Measurements from ENCODE around the gene CLEC4C.
"Not testable (repeated sequence)": the region's sequence is repeated elsewhere in the genome, so short reads cannot be mapped to it uniquely, and the experiment has no call there.

Gene CLEC4C

GRCh38 chr12:7749442-7749841 is 2.3 kb upstream of the CLEC4C start:
- TF ChIP-seq CTCF (conservative IDR thresholded peaks at IDR 0.05), result no peak
- no peak overlapping the region for H3K27ac ChIP-seq

GRCh38 chr12:7748852-7749251 is 1.7 kb upstream of the CLEC4C start:
- TF ChIP-seq CTCF (conservative IDR thresholded peaks at IDR 0.05), result no peak
- H3K27ac ChIP-seq, result no peak overlapping the region

- no peak overlapping the region for H3K27ac ChIP-seq
- no peak for TF ChIP-seq CTCF (conservative IDR thresholded peaks at IDR 0.05)
Measured at GRCh38 chr12:7732993-7733392, 14.2 kb downstream of the CLEC4C start.

- no peak for TF ChIP-seq CTCF (conservative IDR thresholded peaks at IDR 0.05)
Measured at GRCh38 chr12:7731486-7731885, 15.7 kb downstream of the CLEC4C start.

GRCh38 chr12:7730984-7731383 is 16.2 kb downstream of the CLEC4C start:
- H3K27ac ChIP-seq, result not testable (repeated sequence)

More at GRCh38 chr12:7731486-7731885, 15.7 kb downstream of the CLEC4C start:
- no peak overlapping the region for H3K27ac ChIP-seq

GRCh38 chr12:7729746-7730145 is 17.4 kb downstream of the CLEC4C start:
- no peak overlapping the region for H3K27ac ChIP-seq
- TF ChIP-seq CTCF (conservative IDR thresholded peaks at IDR 0.05), result no peak

- no peak for TF ChIP-seq CTCF (conservative IDR thresholded peaks at IDR 0.05)
Measured at GRCh38 chr12:7723926-7724325, 23.2 kb downstream of the CLEC4C start.

GRCh38 chr12:7719946-7720730 is 27.0 kb downstream of the CLEC4C start:
- no peak for TF ChIP-seq CTCF (conservative IDR thresholded peaks at IDR 0.05)
- H3K27ac ChIP-seq, result no peak overlapping the region

More at GRCh38 chr12:7723926-7724325, 23.2 kb downstream of the CLEC4C start:
- H3K27ac ChIP-seq, result no peak overlapping the region

All from VCaP (cell line).